GM19351 (cell line): ENCODE results near the gene UBE3D.
"Not testable (repeated sequence)": the region's sequence is repeated elsewhere in the genome, so short reads cannot be mapped to it uniquely, and the experiment has no call there.

Experiments
- ATAC-seq: cut with Tn5 transposase; IDR thresholded peaks from one replicate; pipeline ENCODE4 v1.9.1; 2021; ENCODE audit warnings: mild to moderate bottlenecking, moderate library complexity; ENCODE audit not compliant: unreplicated experiment

Gene UBE3D

GRCh38 chr6:82980086-82980485, 85.6 kb downstream of the UBE3D start:
- no peak for ATAC-seq

- no peak for ATAC-seq
Observed at GRCh38 chr6:82979657-82980056, 86.0 kb downstream of the UBE3D start.

- ATAC-seq = no peak
Observed at GRCh38 chr6:82978362-82978945, 87.2 kb downstream of the UBE3D start.

GRCh38 chr6:82976179-82976578, 89.5 kb downstream of the UBE3D start:
- no peak for ATAC-seq

GRCh38 chr6:82971877-82972460, 93.7 kb downstream of the UBE3D start:
- no peak for ATAC-seq

- ATAC-seq = no peak
Observed at GRCh38 chr6:82970839-82971238, 94.8 kb downstream of the UBE3D start.

- ATAC-seq = no peak
Observed at GRCh38 chr6:82968708-82969107, 96.9 kb downstream of the UBE3D start.

- no peak for ATAC-seq
Observed at GRCh38 chr6:82963191-82963925, 102.3 kb downstream of the UBE3D start.

- ATAC-seq = no peak
Observed at GRCh38 chr6:82959385-82959941, 106.2 kb downstream of the UBE3D start.

GRCh38 chr6:82958551-82958950, 107.1 kb downstream of the UBE3D start:
- ATAC-seq = no peak

- no peak for ATAC-seq
Observed at GRCh38 chr6:82957868-82958245, 107.8 kb downstream of the UBE3D start.

GRCh38 chr6:82957171-82957867, 108.3 kb downstream of the UBE3D start:
- ATAC-seq = no peak

GRCh38 chr6:82955841-82956240, 109.8 kb downstream of the UBE3D start:
- no peak for ATAC-seq

GRCh38 chr6:82954937-82955577, 110.6 kb downstream of the UBE3D start:
- peak; percentile 84 for ATAC-seq

- no peak for ATAC-seq
Observed at GRCh38 chr6:82954356-82954755, 111.3 kb downstream of the UBE3D start.

GRCh38 chr6:82953871-82954270, 111.8 kb downstream of the UBE3D start:
- no peak for ATAC-seq

- ATAC-seq = no peak
Observed at GRCh38 chr6:82951935-82952334, 113.7 kb downstream of the UBE3D start.

- ATAC-seq = no peak
Observed at GRCh38 chr6:82951389-82951788, 114.3 kb downstream of the UBE3D start.

- not testable (repeated sequence) for ATAC-seq
Observed at GRCh38 chr6:82930915-82931314, 134.7 kb downstream of the UBE3D start.

GRCh38 chr6:82924799-82925535, 140.7 kb downstream of the UBE3D start:
- ATAC-seq = no peak
